Stimulated activated CD8-positive, alpha-beta memory T cell treated with anti-CD3 and anti-CD28 coated beads, Interleukin-4, amount 100 ng/mL, for 48 hours (primary cell): ENCODE results near the gene LHFPL6.

Source experiments
- DNase-seq: peaks from one replicate; pipeline ENCODE4 v3.0.0-alpha.2; 2020

Gene LHFPL6

DNA sequence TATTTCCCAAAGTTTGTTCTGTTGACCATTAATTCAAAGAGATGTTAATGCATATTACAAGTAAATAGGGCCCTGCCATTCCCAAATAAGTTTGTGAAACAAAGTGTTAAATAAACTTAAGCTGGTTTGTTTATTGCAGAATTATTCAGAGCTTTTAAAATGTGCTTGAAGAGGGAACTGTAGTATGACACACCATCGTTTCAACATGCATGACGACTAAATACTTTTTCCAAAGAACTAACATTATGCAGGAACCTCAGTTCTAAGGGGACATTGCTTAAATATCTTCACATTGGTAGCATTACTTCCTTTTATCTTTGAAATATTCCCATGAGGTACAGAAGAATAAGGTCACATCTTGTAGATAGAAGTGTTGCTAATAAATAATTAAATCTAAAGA is 14.6 kb downstream of the LHFPL6 start:
- no peak for DNase-seq

DNA sequence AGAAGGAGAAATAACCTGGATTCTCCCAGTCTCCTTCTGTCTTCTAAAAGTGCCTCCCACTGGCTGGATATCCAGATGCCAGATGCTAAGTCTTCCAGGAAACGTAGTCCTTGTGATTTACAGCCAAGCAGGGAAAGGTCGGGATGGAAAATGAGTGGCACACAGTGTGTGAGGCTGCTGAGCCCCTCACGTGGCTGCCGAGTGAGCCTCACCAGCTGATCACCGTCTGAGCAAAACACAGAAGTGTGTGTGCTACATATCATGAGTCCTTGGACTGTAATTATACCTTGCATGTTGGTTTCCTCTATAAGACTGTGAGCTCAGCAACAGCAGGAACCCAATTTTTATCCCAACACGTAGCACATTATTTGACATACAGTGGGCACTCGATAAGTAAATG is 15.1 kb downstream of the LHFPL6 start:
- DNase-seq = no peak

DNA sequence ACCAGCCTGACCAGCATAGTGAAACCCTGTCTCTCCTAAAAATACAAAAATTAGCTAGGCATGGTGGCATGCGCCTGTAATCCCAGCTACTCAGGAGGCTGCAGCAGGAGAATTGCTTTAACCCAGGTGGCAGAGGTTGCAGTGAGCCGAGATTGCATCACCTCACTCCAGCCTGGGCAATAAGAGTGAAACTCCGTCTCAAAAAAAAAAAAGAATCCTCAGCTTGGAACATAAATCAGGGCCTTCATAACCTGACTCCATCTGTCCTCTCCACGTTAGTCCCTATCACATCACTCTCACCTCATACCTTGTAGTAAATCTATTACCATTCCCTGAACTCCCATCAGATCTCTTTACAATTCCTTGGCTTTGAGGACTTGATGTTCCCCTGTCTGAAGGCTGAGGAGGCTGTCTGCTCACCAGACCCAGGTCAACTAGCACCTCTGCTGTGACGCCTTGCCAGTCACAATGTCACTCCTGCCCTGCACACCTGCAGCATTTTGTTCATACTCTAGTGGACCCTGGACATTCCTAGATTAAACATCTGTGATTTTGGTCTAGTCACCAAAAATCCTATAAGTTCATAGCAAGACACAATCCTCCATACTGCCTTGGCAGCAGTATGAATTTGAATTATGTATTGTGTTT is 15.9 kb downstream of the LHFPL6 start:
- DNase-seq = no peak

DNA sequence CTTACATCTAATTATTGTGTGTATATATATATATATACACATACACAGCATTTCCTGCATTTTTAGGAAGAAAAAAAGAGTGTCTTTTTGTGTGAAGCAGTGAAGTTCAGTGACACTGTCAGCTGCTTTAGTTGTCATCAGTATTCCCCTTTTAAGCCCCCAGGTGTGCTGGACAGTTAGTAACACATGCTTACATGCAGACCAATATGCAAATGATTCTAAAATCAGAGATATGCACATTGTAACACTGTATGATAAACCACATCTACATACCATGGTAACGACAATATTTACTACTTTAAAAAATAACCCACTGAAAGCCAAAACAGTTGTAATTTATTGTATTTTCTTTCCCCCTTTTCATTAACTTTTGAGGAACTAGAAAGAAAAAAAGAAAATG is 16.8 kb downstream of the LHFPL6 start:
- no peak for DNase-seq

DNA sequence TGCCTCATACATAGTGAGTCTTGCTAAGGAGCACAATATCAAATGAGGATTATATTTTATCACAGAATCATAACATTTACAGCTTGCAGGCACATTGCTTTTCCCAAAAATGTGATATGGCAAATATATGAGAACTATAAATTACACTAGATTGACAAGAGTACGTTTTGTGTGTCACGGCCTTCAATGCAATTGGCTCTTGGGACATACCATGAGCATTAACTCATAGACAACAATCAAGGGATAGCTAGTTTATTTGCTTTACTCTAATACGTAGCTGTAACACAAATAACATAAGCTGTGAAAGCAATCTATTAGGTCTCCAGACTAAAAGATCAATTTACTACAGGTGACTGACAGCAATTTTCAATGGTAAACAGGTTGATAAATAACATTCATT is 17.8 kb downstream of the LHFPL6 start:
- DNase-seq = no peak

DNA sequence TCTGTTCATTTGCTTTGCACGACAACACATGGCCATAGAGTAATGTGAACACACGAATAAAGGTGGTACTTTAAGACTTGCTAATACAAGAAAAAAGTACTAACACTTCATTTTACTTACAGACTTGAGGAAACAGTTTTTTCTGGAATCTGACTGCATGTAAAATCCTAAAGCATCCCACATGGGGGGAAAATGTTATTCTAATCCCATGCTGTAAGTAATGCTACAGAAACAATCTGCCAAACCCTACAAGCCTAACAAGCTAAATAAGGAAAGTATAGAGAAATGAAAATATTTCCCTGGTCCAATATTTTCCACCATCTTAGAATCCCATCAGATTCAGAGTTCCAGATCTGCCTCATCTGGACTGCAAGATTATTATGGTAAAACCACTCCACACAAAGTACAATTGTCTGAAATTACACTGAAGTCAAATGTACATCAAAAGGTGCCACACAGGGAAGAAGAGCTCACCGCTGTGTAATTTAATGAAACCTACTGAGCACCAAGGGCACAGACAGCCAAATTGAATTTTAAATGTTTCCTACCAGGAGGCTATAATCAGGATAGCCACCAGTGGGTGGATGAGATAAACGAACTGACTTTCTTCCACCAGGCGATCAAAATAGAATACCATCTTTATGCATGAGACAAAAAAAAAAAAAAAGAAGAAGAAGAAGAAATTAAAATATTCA is 22.0 kb downstream of the LHFPL6 start:
- no peak for DNase-seq

DNA sequence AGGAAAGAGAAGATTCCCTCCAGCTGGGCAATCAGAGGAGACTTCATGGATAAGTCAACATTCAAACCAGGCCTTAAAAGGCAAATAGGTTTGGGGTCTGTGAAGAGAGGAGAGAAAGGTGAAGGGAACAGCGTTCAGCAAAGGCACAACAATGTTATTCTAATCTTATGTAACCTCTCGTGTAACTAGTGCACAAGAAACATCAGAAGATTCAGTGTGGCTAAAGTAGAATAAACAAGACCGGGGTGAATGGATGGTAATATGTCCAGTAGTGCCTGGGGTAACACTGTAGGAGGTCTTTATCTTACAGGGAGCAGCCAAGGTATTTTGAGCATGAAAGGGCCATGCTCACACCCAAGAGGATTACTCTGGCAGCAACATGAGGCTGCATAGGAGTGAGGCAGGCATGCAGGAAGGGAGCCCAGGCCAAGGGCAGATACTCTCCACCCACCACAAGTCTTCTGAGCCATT is 24.1 kb downstream of the LHFPL6 start:
- no peak for DNase-seq

DNA sequence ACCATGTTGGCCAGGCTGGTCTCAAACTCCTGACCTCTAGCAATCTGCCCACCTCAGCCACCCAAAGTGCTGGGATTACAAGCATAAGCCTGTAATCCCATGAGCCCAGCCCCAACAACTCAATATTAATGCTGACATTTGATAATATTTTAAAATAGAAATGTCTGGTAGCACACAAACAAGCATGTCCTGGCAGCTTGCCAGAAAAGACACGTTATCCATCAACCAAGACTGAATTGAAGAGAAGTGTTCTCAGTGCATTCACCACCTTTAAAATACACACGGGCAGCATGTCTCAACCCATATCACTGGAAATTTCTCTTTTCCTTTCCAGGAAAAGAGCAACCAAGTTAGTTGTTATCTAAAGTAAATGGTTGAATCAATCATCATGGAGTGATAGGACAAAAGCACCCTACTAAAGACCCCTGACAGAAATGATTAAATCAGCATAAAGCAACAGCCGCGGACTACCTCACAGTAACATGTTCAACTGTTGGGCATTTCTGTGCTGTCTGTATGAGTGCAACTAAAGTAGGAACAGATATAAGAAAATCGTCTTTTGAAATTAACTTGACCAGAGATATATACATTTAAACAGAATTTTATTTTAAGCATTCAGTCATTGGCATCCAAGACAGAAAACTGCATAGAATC is 25.0 kb downstream of the LHFPL6 start:
- no peak for DNase-seq

DNA sequence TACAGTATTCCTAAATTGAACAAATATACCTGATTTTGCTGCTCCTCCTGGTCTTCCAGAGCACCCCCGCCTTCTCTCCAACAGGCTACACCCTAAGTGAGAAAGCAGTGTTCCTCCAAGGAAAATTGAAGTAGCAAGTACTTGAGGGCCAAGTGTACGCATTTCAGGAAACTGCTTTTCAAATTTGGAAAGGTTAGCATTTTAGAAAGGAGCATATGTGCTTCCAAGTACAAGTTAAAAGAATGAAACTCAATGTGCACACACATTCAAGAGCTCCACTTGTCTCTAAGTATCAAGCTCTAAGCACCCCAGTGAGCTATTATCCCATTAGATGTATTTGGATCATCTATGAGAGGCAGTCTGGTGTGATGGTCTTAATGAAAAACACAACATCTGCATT is 25.8 kb downstream of the LHFPL6 start:
- DNase-seq = no peak

DNA sequence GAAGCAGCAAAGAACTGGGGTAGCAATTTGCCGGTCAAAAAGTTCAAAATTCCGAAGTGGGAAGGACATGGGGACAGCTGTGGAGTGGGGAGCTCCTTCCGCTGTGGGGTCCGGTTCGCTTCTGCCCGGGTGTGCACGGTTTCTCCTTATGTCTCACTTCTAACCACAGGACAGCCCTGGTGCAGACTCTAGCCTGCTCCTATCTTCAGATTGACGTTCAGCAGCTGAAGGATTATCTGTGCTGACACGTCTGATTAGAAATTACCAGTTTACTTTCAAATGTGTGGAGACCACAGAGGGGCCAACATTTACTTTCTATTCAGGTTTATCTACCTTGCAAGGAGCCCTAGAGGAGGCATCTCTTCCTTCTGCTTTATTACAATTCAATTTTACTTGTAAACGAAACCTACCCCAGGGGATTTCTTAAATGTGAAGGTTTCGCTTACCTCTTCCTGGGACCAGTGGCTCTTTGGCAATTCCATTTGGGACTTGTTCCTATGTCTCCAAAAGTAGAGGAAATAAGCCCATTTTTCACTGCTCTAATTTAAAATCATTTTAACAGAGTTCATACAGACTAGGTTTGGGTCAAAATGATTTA is 27.3 kb downstream of the LHFPL6 start:
- DNase-seq = no peak

DNA sequence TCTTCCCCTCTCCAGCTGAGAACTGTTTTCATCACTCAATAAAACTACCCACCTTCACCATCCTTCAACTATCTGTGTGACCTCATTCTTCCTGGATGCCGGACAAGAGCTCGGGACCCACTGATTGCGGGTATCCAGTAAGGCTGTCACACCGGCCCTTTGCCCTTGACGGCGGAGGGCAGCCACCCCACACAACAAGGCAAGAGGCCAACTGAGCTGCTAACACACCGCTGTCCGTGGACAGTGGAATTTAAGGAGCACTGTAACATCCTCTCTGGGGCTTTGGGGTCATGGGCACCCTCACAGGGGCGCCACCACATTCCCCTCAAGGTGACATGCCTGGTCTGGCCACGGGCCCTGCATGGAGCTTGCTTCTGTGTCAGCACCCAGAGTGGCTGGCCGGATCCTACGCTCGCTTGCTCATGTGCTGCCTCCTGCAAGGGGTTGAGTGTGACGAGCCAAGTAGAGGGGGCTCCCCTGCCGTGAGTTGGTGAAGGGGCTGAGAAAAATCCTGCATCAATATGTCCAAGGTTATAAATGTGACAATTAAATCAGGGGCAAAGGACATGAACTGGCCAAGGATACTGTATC is 31.4 kb downstream of the LHFPL6 start:
- no peak for DNase-seq

DNA sequence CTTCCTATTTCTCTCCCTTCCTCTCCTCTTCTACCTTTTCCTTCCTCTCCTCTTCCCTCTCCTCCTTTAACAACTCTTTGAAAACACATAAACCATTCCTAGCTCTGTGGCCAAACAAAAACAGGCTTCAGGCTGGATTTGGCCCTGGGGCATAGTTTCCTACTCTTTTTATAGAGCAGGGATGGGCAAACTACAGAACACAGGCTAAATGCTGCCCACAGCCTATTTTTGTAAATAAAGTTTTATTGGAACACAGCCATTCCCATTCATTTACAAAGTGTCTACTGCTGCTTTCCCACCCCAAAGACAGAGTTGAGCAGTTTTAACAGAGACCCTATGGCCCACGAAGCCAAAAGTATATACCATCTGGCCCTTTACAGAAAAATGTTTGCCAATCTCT is 35.4 kb downstream of the LHFPL6 start:
- no peak for DNase-seq

DNA sequence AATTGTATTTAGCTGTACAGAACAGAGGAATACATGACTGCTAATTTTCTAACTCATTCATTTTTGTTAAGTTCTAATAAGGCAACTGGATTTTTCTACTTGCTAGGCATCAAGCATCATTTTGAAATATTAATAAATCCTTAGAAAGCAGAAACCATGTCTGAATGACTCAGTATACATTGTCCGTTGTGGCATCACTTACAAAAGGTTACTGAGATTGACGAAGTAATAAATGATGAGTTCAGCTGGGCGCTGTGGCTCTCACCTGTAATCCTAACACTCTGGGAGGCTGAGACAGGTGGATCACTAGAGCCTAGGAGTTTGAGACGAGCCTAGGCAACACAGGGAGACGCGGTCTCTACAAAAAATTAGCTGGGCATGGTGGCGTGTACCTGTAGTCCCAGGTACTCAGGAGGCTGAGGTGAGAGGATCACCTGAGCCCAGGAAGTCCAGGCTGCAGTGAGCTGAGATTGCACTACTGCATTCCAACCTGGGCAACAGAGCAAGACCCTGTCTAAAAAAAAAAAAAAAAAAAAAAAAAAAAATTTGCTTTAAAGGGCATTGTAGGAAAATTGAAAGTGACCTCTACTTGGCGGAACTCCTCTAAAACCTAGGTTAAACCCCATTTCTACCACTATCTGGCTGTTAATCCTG is 36.6 kb downstream of the LHFPL6 start:
- no peak for DNase-seq

DNA sequence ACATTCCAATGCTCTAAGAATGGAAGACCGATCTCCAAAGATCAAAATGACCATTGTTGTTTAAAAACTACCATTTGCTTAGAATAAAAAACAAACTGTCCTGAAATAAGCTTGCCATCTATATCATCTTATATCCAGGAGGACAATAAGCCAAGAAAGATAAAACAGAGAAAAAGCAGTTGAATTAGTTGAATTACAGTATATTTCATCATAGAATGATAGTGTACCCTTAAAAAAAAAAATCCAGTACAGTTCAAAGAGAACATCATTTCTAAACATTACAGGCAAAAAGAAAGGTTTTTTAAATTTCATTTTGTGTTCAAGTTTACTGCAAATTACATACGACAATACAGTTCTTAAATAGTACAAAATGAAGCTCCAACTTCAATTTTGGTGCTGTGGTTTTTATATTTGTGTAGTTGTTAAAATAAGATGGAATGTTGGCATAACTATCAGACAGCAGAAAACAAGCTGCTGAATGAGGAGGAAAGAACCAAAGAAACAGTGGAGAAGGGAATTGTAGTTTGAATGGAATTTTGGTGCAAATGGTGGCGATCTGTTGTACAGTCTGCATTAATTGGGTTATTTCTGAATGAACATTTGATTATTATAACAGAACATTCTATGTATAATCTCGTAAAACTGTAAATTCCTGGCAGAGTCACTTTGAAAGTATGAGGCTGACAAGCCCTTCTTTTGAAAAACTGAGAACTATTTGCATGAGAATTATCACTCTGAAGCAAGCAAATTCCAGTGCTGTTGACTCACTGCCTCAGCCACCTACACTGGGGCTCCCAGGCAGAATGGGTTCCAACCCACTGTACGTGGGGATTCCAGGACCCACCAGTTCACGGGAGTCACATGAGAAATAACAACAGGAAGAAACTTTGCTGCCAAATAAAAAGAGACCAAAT is 37.7 kb downstream of the LHFPL6 start:
- DNase-seq = no peak

DNA sequence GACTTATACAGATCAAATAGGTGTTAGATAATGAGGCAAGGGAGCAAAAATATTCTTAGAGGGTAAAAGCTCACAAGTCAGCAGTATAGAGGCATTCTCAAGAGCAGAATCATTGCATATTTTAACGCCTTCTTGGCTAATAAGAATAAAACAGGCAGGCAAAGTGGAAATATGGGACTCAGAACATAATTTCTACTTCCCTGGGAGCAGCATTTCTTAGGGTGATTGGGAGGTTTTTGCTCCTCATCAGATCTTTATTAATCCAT is 39.6 kb downstream of the LHFPL6 start:
- no peak for DNase-seq

DNA sequence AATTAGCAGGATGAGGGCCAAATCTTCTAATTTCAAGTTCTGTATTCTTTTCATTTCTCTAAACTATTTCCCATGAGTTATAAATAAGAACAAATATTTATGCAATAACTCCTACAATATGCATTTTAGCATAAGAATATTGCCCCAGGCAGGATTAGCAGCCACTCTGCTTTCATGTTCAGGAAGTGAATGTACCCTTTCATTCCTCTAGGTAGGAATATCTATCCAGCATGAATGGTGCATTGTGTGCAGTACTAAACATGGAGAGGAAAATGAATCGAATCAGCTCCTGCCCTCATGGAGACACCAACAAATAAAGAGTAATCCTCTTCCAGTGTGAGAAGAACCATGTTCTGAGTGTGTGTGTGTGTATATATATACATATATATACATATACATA is 41.0 kb downstream of the LHFPL6 start:
- no peak for DNase-seq

DNA sequence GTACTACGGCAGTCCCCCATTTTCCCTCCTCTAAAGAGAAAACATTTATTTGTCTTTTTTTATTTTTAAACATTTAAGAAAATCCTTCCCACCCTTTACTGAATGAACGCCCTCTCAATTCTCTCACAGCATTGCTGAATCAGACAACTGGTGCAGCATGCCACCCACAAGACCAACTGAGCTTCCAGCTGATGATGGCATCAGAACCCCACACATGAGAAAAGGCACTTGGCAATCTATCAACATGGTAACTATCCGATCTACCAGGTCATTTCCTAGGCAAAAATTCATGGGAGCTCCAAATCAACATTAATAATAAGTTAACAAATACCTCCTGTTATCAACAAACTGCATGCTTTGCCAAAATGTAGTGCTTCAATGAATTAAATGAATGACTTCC is 43.1 kb downstream of the LHFPL6 start:
- no peak for DNase-seq

DNA sequence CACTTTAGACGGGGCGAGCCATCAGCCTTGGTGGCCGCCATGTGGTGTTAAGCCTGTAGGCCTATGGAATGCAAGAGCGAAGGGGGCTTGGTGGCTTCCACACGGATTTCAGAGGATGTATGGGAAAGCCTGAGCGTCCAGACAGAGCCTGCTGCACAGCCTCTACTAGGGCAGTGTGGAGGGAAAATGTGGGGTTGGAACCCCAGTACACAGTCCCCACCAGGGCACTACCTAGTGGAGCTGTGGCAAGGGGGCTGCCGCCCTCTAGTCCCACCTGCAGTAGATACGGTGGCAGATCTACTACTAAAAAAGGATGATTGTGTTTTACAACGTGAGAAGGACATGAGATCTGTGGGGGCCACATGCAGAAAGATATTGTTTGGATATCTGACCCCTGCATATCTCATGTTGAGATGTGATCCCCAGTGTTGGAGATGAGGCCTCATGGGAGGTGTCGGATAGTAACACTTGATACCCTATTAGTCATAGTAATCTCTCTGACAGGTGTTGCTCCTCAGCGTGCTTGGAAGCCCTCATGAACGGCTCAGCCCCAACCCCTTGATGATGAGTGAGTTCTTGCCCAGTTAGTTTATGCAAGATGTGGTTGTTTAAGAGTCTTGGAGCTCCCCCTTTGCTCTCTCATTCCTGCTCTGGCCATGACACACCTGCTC is 45.6 kb downstream of the LHFPL6 start:
- no peak for DNase-seq

DNA sequence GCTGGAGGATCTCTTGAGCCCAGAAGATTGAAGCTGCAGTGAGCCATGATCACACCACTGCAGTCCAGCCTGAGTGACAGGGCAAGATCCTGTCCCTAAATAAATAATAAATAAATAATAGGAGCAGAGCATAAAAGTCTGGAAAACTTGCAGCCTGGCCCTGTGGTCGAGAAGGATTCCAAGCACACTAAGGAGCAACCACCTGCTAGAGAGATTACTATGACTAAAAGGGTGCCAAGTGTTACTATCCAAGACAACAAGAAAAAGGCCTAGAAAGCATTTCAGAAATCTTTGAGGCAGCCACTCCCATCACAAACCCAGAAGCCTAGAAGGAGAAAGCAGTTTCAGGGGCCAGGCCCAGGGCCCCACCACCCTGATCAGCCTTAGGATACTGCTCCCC is 46.1 kb downstream of the LHFPL6 start:
- no peak for DNase-seq

DNA sequence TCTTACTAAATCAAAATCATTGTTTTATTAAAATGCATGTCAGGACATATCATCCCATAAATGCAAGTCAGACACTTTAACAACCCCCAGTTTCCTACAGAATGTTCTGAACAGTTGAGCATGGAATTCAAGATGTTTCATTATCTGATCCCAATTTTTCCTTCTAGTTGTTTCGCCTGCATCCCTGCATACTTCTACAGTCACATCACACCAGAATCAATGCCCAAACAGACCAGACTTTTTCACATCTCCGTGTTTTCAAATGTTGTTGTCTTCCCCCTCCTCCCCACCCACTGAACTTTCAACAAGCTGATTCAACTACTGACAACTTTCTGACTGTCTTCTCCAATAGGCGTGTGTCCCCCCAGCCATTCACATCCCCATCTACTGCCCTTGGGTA is 48.6 kb downstream of the LHFPL6 start:
- no peak for DNase-seq

DNA sequence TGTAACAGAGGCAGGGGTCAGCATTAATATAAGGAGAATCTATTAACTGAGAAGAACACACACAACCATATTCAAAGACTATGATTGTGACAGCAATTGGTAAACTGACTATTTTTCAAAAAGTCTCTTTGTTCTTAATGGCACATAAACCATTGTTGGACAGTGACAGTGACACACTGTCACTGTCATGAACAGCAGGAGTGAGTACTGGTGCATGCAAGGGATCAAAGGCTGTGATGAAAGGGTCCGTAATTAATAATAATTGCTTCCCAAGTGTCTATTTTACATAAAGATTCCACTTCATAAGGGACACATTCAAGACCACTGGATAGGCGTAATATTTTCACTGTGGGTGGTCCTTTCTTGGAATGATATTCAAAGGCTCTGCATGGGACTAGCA is 50.7 kb downstream of the LHFPL6 start:
- no peak for DNase-seq

DNA sequence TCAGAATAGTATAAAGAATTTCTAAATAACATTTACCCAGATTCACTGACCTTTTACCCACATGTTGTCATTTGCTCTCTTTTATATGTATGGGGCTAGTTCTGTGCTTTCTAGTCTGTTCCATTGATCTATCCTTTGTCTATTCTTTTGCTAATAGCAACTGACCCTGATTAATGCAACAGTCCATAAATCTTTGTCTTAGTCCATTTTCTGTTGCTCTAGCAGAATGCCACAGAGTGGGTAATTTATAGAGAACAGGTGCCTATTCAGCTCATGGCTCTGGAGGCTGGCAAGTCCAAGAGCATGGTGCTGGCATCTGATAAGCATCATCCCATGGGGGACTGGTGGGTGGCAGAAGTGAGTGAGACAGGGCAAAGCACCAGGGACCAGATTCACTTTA is 52.1 kb downstream of the LHFPL6 start:
- DNase-seq = no peak
